Raji (cell line): ENCODE data around the gene VPS13C.

Experiments used
- POLR2A ChIP-seq: IDR thresholded peaks from 2 replicates; pipeline ENCODE4 v1.6.1; 2011; ENCODE audit warnings: low read depth, low read length, control low read depth; ENCODE audit not compliant: insufficient read depth

VPS13C gene

GRCh38 chr15:61888074-61888780, 172.0 kb downstream of the VPS13C start:
- TF ChIP-seq POLR2A: no peak

GRCh38 chr15:61880084-61880483, 180.2 kb downstream of the VPS13C start:
- TF ChIP-seq POLR2A: no peak

- no peak for TF ChIP-seq POLR2A
Observed at GRCh38 chr15:61879219-61879618, 181.0 kb downstream of the VPS13C start.

- no peak for TF ChIP-seq POLR2A
Observed at GRCh38 chr15:61871926-61872522, 188.2 kb downstream of the VPS13C start.

GRCh38 chr15:61869656-61870055, 190.6 kb downstream of the VPS13C start:
- no peak for TF ChIP-seq POLR2A

GRCh38 chr15:61861962-61862361, 198.3 kb downstream of the VPS13C start:
- TF ChIP-seq POLR2A: no peak

GRCh38 chr15:61857169-61857829, 202.9 kb downstream of the VPS13C start:
- no peak for TF ChIP-seq POLR2A

- no peak for TF ChIP-seq POLR2A
Observed at GRCh38 chr15:61856295-61856694, 204.0 kb downstream of the VPS13C start.

GRCh38 chr15:61853195-61853594, 207.1 kb downstream of the VPS13C start:
- no peak for TF ChIP-seq POLR2A

- TF ChIP-seq POLR2A: no peak
Observed at GRCh38 chr15:61851955-61852354, 208.3 kb downstream of the VPS13C start.

GRCh38 chr15:61849447-61849846, 210.8 kb downstream of the VPS13C start:
- no peak for TF ChIP-seq POLR2A

- TF ChIP-seq POLR2A: no peak
Observed at GRCh38 chr15:61841466-61841865, 218.8 kb downstream of the VPS13C start.

- TF ChIP-seq POLR2A: no peak
Observed at GRCh38 chr15:61840090-61840489, 220.2 kb downstream of the VPS13C start.

- TF ChIP-seq POLR2A: no peak
Observed at GRCh38 chr15:61839546-61839945, 220.7 kb downstream of the VPS13C start.

- no peak for TF ChIP-seq POLR2A
Observed at GRCh38 chr15:61835496-61836106, 224.6 kb downstream of the VPS13C start.

- TF ChIP-seq POLR2A: no peak
Observed at GRCh38 chr15:61835029-61835428, 225.2 kb downstream of the VPS13C start.
